SK-N-SH (cell line): ENCODE measurements around the gene PCNX2. TPM values are rescaled to one million over a fixed set of nuclear protein-coding genes. Genes with fewer than 3 reads are reported as not detected.

Source experiments
- CTCF ChIA-PET: fragments of 300-600, 350-600 bp; formaldehyde crosslinking; extraction: SDS; loops from one replicate; lab custom pipeline; 2021; lab: Yijun Ruan, JAX
- POLR2A ChIA-PET: fragments of 350-600 bp; sonication (Branson Sonifier 250); formaldehyde crosslinking; extraction: SDS; loops from one replicate; lab custom pipeline; 2020; ENCODE audit warnings: antibody characterized with exemption, inconsistent platforms; lab: Yijun Ruan, JAX
- DNase-seq: peaks from one replicate; pipeline ENCODE4 v3.0.0; 2012
- H2AFZ ChIP-seq: fragments of 200-600 bp; sonication (generic); 2 replicates; pipeline ENCODE4 v1.8.1; 2016; ENCODE audit warnings: antibody characterized with exemption, mild to moderate bottlenecking, low read depth
- H3F3A ChIP-seq: fragments of 200-600 bp; sonication (generic); replicated peaks from 2 replicates; pipeline ENCODE3; 2016; ENCODE audit warnings: antibody characterized with exemption, mild to moderate bottlenecking; ENCODE audit not compliant: insufficient read depth
- H3K27ac ChIP-seq, 2 experiments: fragments of 200-500 bp in 1 of 2; fragments of 200-600 bp in 1 of 2; sonication (Bioruptor generic) in 1 of 2; sonication (generic), shearing (Covaris generic) in 1 of 2; 2 replicates each; pipeline versions ENCODE4 v1.5.1 to v1.6.1; 2014 to 2016; ENCODE audit warnings: low read depth in 2 of 2, inconsistent platforms in 1 of 2, low read length in 1 of 2, mild to moderate bottlenecking in 1 of 2, mixed read lengths in 1 of 2
- H3K27me3 ChIP-seq: fragments of 200-600 bp; sonication (generic), shearing (Covaris generic); 2 replicates; pipeline ENCODE4 v1.6.1; 2016; ENCODE audit warnings: mixed run types; ENCODE audit not compliant: insufficient read depth
- H3K36me3 ChIP-seq, 2 experiments: fragments of 200-500 bp in 1 of 2; fragments of 200-600 bp in 1 of 2; sonication (Bioruptor generic) in 1 of 2; sonication (generic) in 1 of 2; replicated peaks in 1 of 2; 2 replicates each; pipeline versions ENCODE3 to v1.5.1; 2014 to 2016; ENCODE audit warnings: low read length in 1 of 2, mild to moderate bottlenecking in 1 of 2; ENCODE audit not compliant: insufficient read depth in 2 of 2, control insufficient read depth in 1 of 2
- H3K4me1 ChIP-seq, 2 experiments: fragments of 200-500 bp in 1 of 2; fragments of 200-600 bp in 1 of 2; sonication (Bioruptor generic) in 1 of 2; sonication (generic), shearing (Covaris generic) in 1 of 2; 2 replicates each; pipeline versions ENCODE4 v1.5.1 to v1.6.1; 2014 to 2016; ENCODE audit warnings: low read depth in 1 of 2, low read length in 1 of 2, mixed run types in 1 of 2; ENCODE audit not compliant: insufficient read depth in 2 of 2, control insufficient read depth in 1 of 2
- H3K4me2 ChIP-seq: fragments of 200-600 bp; sonication (generic), shearing (Covaris generic); 2 replicates; pipeline ENCODE4 v1.6.1; 2017; ENCODE audit warnings: mixed run types
- H3K4me3 ChIP-seq, 2 experiments: fragments of 200-500 bp in 1 of 2; fragments of 200-600 bp in 1 of 2; sonication (Bioruptor generic) in 1 of 2; sonication (generic), shearing (Covaris generic) in 1 of 2; 2 replicates each; pipeline versions ENCODE4 v1.5.1 to v1.8.1; 2014 to 2016; ENCODE audit warnings: low read depth in 2 of 2, inconsistent platforms in 1 of 2, low read length in 1 of 2, mild to moderate bottlenecking in 1 of 2, mixed read lengths in 1 of 2, moderate library complexity in 1 of 2
- H3K79me2 ChIP-seq: fragments of 200-600 bp; sonication (generic); 2 replicates; pipeline ENCODE4 v1.8.1; 2017; ENCODE audit warnings: mild to moderate bottlenecking; ENCODE audit not compliant: insufficient read depth
- H3K9ac ChIP-seq: fragments of 200-600 bp; sonication (generic); 2 replicates; pipeline ENCODE4 v1.6.1; 2017; ENCODE audit warnings: mixed run types
- H3K9me2 ChIP-seq: fragments of 200-600 bp; sonication (generic); 2 replicates; pipeline ENCODE4 v1.6.1; 2017; ENCODE audit warnings: mixed run types
- H3K9me3 ChIP-seq: fragments of 200-600 bp; sonication (generic); 2 replicates; pipeline ENCODE4 v1.6.1; 2017; ENCODE audit warnings: mixed run types, mild to moderate bottlenecking, moderate library complexity
- H4K20me1 ChIP-seq: fragments of 200-600 bp; sonication (generic); 2 replicates; pipeline ENCODE4 v1.6.1; 2017; ENCODE audit warnings: mild to moderate bottlenecking, mixed run types; ENCODE audit not compliant: insufficient read depth
- CHD2 ChIP-seq: fragments of 150-350 bp; IDR thresholded peaks from 2 replicates; pipeline ENCODE4 v1.6.1; 2018; ENCODE audit warnings: low read length; ENCODE audit not compliant: partially characterized antibody
- ELF1 ChIP-seq: IDR thresholded peaks from 2 replicates; pipeline ENCODE4 v1.4.0; 2012
- EP300 ChIP-seq, 2 experiments: IDR thresholded peaks; 2 replicates each; pipeline versions ENCODE4 v1.4.0 to v1.6.1; 2012; ENCODE audit warnings: borderline replicate concordance in 1 of 2, low read depth in 1 of 2, low read length in 1 of 2
- EZH2phosphoT487 ChIP-seq: fragments of 200-600 bp; sonication (generic); IDR thresholded peaks from 2 replicates; pipeline ENCODE4 v1.6.1; 2017; ENCODE audit warnings: low read depth, mixed run types, mild to moderate bottlenecking, antibody characterized with exemption, moderate library complexity, borderline replicate concordance
- FOSL2 ChIP-seq: IDR thresholded peaks from 2 replicates; pipeline ENCODE4 v1.4.0; 2012; ENCODE audit warnings: low read depth, mild to moderate bottlenecking, moderate library complexity, borderline replicate concordance
- FOXM1 ChIP-seq: IDR thresholded peaks from 2 replicates; pipeline ENCODE4 v1.4.0; 2012; ENCODE audit warnings: low read depth, mild to moderate bottlenecking
- GABPA ChIP-seq: IDR thresholded peaks from 2 replicates; pipeline ENCODE4 v1.4.0; 2012; ENCODE audit warnings: low read depth, mild to moderate bottlenecking
- JUND ChIP-seq: IDR thresholded peaks from 2 replicates; pipeline ENCODE4 v1.4.0; 2012
- MXI1 ChIP-seq: IDR thresholded peaks from 2 replicates; pipeline ENCODE4 v1.6.1; 2012; ENCODE audit warnings: mild to moderate bottlenecking, low read depth, low read length, improper control_type of control experiment
- NRF1 ChIP-seq: IDR thresholded peaks from 2 replicates; pipeline ENCODE4 v1.6.1; 2012; ENCODE audit warnings: low read depth, mild to moderate bottlenecking, low read length
- RCOR1 ChIP-seq: fragments of 150-350 bp; IDR thresholded peaks from 2 replicates; pipeline ENCODE4 v1.6.1; 2017; ENCODE audit warnings: antibody characterized with exemption, low read length
- RFX5 ChIP-seq: IDR thresholded peaks from 2 replicates; pipeline ENCODE4 v1.6.1; 2012; ENCODE audit warnings: mild to moderate bottlenecking, improper control_type of control experiment, low read length
- TEAD4 ChIP-seq: IDR thresholded peaks from 2 replicates; pipeline ENCODE4 v1.4.0; 2012; ENCODE audit warnings: mild to moderate bottlenecking, borderline replicate concordance; ENCODE audit not compliant: insufficient read depth
- YY1 ChIP-seq: IDR thresholded peaks from 2 replicates; pipeline ENCODE4 v1.4.0; 2012; ENCODE audit warnings: low read depth, mild to moderate bottlenecking
- WGBS: methylation state at CpG from one replicate; pipeline ENCODE4 v1.1.6; 2017; ENCODE audit warnings: low lambda C conversion rate; 5-methylcytosine and 5-hydroxymethylcytosine counted together
- polyA plus RNA-seq, 3 experiments: library from polyadenylated mRNA; depleted of rRNA; stranded (reverse); fragments of >200 nt; gene quantifications; 2 replicates each; pipeline ENCODE4 v1.2.3, GENCODE V29; 2012
- TF ChIP-seq, protein P1 (sequence below): IDR thresholded peaks from 2 replicates; pipeline ENCODE4 v1.4.0; 2012; ENCODE audit warnings: low read depth, borderline replicate concordance
- TF ChIP-seq, protein P2 (sequence below): fragments of 200-600 bp; sonication (generic); IDR thresholded peaks from 2 replicates; pipeline ENCODE4 v1.6.1; 2017; ENCODE audit warnings: antibody characterized with exemption, mild to moderate bottlenecking, moderate library complexity
- TF ChIP-seq, protein P3 (sequence below): IDR thresholded peaks from 2 replicates; pipeline ENCODE4 v1.4.0; 2012; ENCODE audit warnings: low read depth, borderline replicate concordance
- TF ChIP-seq, protein P4 (sequence below): fragments of 150-350 bp; IDR thresholded peaks from 2 replicates; pipeline ENCODE4 v1.6.1; 2017; ENCODE audit warnings: antibody characterized with exemption, low read length, low read depth, borderline replicate concordance

The PCNX2 gene
- polyA plus RNA-seq, 1 of the 3 experiments (the other 2 are of a cell fraction) = 10.6 TPM

DNA sequence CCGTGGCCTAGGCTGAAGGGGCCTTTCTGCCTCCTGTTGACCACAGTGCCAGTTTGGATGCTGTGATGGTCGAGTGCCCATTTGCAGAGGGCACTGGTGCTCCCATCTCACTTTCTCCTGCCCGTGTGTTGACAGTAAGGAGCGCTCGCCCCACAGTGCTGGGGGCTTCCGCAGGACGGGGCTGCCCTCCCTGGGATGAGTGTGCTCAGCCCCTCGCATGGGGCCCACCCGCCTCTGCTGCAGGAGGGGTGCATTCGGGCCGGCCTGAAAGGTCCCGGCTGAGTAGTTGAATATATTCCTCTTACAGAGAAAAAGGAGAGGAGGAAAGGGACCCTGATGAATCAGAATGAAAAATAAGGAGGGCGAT lies 307.8 kb downstream of the PCNX2 start:
- Histone ChIP-seq H3K4me1 (peaks cover 9 to 15% of the 10 kb centered on the region in 2 experiments; a peak in 3 of 4 replicates), H3K36me3 (peaks cover 0 to 23% of the 10 kb centered on the region in 2 experiments), H3K9ac (no peak overlapping the region), H3K9me2 (no peaks in the 10 kb centered on the region), H3K27me3 (no peaks in the 10 kb centered on the region), H4K20me1 (no peaks in the 10 kb centered on the region), H3F3A (peaks cover 5% of the 10 kb centered on the region), H3K4me3 (no peak overlapping the region), H3K79me2 (no peaks in the 10 kb centered on the region), H3K27ac (no peak overlapping the region), H2AFZ (no peak overlapping the region), H3K4me2 (no peak overlapping the region), H3K9me3 (no peaks in the 10 kb centered on the region)
- no peak for DNase-seq
- ChIA-PET POLR2A (no interaction called here), CTCF (no interaction called here)
- 98% methylated on average over 10 of the region's 13 CpGs for WGBS
- TF ChIP-seq YY1 (no peak), ELF1 (no peak), MXI1 (no peak), EP300 (IDR thresholded peaks at IDR 0.05; ENCODE audit: borderline replicate concordance in 1 of 2, low read depth in 1 of 2, low read length in 1 of 2) (no peak), FOXM1 (no peak), JUND (no peak), FOSL2 (no peak), RFX5 (no peak), CHD2 (no peak), EZH2phosphoT487 (no peak), NRF1 (no peak), GABPA (no peak), RCOR1 (no peak), TEAD4 (no peak)
- TF ChIP-seq, protein P1, sequence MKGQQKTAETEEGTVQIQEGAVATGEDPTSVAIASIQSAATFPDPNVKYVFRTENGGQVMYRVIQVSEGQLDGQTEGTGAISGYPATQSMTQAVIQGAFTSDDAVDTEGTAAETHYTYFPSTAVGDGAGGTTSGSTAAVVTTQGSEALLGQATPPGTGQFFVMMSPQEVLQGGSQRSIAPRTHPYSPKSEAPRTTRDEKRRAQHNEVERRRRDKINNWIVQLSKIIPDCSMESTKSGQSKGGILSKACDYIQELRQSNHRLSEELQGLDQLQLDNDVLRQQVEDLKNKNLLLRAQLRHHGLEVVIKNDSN = no peak
- TF ChIP-seq, protein P2, sequence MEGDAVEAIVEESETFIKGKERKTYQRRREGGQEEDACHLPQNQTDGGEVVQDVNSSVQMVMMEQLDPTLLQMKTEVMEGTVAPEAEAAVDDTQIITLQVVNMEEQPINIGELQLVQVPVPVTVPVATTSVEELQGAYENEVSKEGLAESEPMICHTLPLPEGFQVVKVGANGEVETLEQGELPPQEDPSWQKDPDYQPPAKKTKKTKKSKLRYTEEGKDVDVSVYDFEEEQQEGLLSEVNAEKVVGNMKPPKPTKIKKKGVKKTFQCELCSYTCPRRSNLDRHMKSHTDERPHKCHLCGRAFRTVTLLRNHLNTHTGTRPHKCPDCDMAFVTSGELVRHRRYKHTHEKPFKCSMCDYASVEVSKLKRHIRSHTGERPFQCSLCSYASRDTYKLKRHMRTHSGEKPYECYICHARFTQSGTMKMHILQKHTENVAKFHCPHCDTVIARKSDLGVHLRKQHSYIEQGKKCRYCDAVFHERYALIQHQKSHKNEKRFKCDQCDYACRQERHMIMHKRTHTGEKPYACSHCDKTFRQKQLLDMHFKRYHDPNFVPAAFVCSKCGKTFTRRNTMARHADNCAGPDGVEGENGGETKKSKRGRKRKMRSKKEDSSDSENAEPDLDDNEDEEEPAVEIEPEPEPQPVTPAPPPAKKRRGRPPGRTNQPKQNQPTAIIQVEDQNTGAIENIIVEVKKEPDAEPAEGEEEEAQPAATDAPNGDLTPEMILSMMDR = no peak
- TF ChIP-seq, protein P3, sequence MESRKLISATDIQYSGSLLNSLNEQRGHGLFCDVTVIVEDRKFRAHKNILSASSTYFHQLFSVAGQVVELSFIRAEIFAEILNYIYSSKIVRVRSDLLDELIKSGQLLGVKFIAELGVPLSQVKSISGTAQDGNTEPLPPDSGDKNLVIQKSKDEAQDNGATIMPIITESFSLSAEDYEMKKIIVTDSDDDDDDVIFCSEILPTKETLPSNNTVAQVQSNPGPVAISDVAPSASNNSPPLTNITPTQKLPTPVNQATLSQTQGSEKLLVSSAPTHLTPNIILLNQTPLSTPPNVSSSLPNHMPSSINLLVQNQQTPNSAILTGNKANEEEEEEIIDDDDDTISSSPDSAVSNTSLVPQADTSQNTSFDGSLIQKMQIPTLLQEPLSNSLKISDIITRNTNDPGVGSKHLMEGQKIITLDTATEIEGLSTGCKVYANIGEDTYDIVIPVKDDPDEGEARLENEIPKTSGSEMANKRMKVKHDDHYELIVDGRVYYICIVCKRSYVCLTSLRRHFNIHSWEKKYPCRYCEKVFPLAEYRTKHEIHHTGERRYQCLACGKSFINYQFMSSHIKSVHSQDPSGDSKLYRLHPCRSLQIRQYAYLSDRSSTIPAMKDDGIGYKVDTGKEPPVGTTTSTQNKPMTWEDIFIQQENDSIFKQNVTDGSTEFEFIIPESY = no peak
- TF ChIP-seq, protein P4, sequence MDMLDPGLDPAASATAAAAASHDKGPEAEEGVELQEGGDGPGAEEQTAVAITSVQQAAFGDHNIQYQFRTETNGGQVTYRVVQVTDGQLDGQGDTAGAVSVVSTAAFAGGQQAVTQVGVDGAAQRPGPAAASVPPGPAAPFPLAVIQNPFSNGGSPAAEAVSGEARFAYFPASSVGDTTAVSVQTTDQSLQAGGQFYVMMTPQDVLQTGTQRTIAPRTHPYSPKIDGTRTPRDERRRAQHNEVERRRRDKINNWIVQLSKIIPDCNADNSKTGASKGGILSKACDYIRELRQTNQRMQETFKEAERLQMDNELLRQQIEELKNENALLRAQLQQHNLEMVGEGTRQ = no peak
